ENCODE results near the gene RNASEH1.
"Not testable (repeated sequence)": the region's sequence is repeated elsewhere in the genome, so short reads cannot be mapped to it uniquely, and the experiment has no call there.

RNASEH1 gene

DNA sequence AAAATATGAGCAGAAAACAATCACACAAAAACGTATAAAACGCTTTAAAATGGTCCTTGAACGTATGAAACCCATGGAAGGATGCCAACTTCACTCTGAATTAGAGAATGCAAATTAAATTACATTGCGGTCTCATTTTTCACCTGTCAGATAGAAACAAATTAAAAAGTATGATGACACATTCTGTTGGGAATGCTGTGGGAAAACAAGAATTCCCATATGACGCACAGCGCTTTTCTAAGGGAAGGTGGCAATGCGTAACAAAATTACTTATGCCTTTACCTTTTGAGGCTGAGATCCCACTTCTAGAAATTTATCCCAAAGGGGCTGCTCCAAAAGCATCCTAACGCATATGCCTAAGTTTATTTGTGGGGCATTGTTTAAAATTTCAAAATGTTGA, 13.2 kb upstream of the RNASEH1 start:
- no peaks in the 10 kb centered on the region for H3K27me3 ChIP-seq (ENCODE audit: insufficient read depth, poor library complexity, severe bottlenecking)
- H3K4me3 ChIP-seq (replicated peaks; ENCODE audit: insufficient read depth, low read length): no peak overlapping the region
- TF ChIP-seq POLR2AphosphoS5 (IDR thresholded peaks at IDR 0.05; ENCODE audit: low read depth): no peak
- TF ChIP-seq, protein P1, sequence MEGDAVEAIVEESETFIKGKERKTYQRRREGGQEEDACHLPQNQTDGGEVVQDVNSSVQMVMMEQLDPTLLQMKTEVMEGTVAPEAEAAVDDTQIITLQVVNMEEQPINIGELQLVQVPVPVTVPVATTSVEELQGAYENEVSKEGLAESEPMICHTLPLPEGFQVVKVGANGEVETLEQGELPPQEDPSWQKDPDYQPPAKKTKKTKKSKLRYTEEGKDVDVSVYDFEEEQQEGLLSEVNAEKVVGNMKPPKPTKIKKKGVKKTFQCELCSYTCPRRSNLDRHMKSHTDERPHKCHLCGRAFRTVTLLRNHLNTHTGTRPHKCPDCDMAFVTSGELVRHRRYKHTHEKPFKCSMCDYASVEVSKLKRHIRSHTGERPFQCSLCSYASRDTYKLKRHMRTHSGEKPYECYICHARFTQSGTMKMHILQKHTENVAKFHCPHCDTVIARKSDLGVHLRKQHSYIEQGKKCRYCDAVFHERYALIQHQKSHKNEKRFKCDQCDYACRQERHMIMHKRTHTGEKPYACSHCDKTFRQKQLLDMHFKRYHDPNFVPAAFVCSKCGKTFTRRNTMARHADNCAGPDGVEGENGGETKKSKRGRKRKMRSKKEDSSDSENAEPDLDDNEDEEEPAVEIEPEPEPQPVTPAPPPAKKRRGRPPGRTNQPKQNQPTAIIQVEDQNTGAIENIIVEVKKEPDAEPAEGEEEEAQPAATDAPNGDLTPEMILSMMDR (IDR thresholded peaks at IDR 0.05; ENCODE audit: insufficient read depth, low read length): no peak
- no peak for TF ChIP-seq GABPA (IDR thresholded peaks at IDR 0.05; ENCODE audit: low read depth)
- no peak for TF ChIP-seq SPI1 (IDR thresholded peaks at IDR 0.05; ENCODE audit: borderline replicate concordance, low read depth)
- TF ChIP-seq, protein P2, sequence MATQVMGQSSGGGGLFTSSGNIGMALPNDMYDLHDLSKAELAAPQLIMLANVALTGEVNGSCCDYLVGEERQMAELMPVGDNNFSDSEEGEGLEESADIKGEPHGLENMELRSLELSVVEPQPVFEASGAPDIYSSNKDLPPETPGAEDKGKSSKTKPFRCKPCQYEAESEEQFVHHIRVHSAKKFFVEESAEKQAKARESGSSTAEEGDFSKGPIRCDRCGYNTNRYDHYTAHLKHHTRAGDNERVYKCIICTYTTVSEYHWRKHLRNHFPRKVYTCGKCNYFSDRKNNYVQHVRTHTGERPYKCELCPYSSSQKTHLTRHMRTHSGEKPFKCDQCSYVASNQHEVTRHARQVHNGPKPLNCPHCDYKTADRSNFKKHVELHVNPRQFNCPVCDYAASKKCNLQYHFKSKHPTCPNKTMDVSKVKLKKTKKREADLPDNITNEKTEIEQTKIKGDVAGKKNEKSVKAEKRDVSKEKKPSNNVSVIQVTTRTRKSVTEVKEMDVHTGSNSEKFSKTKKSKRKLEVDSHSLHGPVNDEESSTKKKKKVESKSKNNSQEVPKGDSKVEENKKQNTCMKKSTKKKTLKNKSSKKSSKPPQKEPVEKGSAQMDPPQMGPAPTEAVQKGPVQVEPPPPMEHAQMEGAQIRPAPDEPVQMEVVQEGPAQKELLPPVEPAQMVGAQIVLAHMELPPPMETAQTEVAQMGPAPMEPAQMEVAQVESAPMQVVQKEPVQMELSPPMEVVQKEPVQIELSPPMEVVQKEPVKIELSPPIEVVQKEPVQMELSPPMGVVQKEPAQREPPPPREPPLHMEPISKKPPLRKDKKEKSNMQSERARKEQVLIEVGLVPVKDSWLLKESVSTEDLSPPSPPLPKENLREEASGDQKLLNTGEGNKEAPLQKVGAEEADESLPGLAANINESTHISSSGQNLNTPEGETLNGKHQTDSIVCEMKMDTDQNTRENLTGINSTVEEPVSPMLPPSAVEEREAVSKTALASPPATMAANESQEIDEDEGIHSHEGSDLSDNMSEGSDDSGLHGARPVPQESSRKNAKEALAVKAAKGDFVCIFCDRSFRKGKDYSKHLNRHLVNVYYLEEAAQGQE (IDR thresholded peaks at IDR 0.05; ENCODE audit: insufficient replicate concordance, low read depth): no peak
- no peak for DNase-seq (ENCODE audit: low read depth in 1 of 2, low spot score in 1 of 2)
- H3K27ac ChIP-seq (replicated peaks): no peak overlapping the region

DNA sequence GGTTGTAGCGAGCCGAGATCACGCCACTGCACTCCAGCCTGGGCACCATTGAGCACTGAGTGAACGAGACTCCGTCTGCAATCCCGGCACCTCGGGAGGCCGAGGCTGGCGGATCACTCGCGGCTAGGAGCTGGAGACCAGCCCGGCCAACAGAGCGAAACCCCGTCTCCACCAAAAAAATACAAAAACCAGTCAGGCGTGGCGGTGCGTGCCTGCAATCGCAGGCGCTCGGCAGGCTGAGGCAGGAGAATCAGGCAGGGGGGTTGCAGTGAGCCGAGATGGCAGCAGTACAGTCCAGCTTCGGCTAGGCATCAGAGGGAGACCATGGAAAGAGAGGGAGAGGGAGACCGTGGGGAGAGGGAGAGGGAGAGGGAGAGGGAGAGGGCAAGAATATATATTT, 11.5 kb upstream of the RNASEH1 start:
- DNase-seq (ENCODE audit: low read depth in 1 of 2, low spot score in 1 of 2); H3K4me3 ChIP-seq (replicated peaks; ENCODE audit: insufficient read depth, low read length); H3K27ac ChIP-seq (replicated peaks); H3K27me3 ChIP-seq (ENCODE audit: insufficient read depth, poor library complexity, severe bottlenecking): not testable (repeated sequence)

DNA sequence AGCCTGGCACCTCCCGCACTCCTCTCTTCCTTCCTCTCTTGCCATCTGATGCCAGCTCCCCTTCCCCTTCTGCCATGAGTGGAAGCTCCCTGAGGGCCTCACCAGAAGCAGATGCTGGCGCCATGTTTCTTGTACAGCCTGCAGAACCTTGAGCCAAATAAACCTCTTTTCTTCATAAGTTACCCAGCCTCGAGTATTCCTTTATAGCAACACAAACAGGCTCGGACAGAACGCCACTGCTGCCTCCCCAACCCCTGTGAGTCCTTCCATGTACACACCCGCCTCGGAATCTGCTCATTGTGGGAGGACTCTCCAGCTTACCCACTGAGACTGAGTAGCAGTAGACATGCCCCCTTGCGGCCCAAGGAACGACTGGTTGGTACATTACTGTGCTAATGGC, 8.7 kb upstream of the RNASEH1 start:
- Histone ChIP-seq H3K4me3 (replicated peaks; ENCODE audit: insufficient read depth, low read length) (no peak overlapping the region), H3K27me3 (ENCODE audit: insufficient read depth, poor library complexity, severe bottlenecking) (no peaks in the 10 kb centered on the region), H3K27ac (replicated peaks) (no peak overlapping the region)
- DNase-seq (ENCODE audit: low read depth in 1 of 2, low spot score in 1 of 2): no peak
- TF ChIP-seq, protein P1 (IDR thresholded peaks at IDR 0.05; ENCODE audit: insufficient read depth, low read length): no peak
- TF ChIP-seq, protein P2 (IDR thresholded peaks at IDR 0.05; ENCODE audit: insufficient replicate concordance, low read depth): no peak
- TF ChIP-seq POLR2AphosphoS5 (IDR thresholded peaks at IDR 0.05; ENCODE audit: low read depth) (no peak), GABPA (IDR thresholded peaks at IDR 0.05; ENCODE audit: low read depth) (no peak), SPI1 (IDR thresholded peaks at IDR 0.05; ENCODE audit: borderline replicate concordance, low read depth) (no peak)

DNA sequence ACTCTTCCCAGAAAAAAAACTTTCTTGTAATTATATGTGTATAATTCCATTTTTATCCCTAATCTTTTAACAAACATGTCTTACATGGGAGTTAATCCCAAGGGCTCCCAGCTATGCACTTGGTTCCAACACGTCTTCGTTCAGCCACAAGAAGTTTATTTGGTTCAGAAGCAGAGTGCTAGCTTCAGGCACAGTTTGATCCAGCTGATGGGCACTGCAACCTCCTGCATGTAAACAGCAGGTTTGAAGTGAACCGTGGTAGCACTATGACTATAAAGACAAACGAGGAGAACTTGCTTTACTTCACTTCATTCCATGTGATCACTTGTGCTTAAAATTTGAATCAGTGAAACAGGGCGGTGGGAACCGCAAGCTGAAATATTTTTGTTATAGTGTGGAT, 7.0 kb upstream of the RNASEH1 start:
- TF ChIP-seq POLR2AphosphoS5 (IDR thresholded peaks at IDR 0.05; ENCODE audit: low read depth): no peak
- TF ChIP-seq GABPA (IDR thresholded peaks at IDR 0.05; ENCODE audit: low read depth): no peak
- TF ChIP-seq, protein P2 (IDR thresholded peaks at IDR 0.05; ENCODE audit: insufficient replicate concordance, low read depth): no peak
- no peak for TF ChIP-seq SPI1 (IDR thresholded peaks at IDR 0.05; ENCODE audit: borderline replicate concordance, low read depth)
- TF ChIP-seq, protein P1 (IDR thresholded peaks at IDR 0.05; ENCODE audit: insufficient read depth, low read length): no peak
- Histone ChIP-seq H3K4me3 (replicated peaks; ENCODE audit: insufficient read depth, low read length) (no peak overlapping the region), H3K27ac (replicated peaks) (no peak overlapping the region), H3K27me3 (ENCODE audit: insufficient read depth, poor library complexity, severe bottlenecking) (no peaks in the 10 kb centered on the region)
- DNase-seq (ENCODE audit: low read depth in 1 of 2, low spot score in 1 of 2): no peak

Data from HL-60 (cell line).